Measurements from ENCODE around the gene BLVRB. TPM values are rescaled to one million over a fixed set of nuclear protein-coding genes. Genes with fewer than 3 reads are reported as not detected.
"Not testable (repeated sequence)": the region's sequence is repeated elsewhere in the genome, so short reads cannot be mapped to it uniquely, and the experiment has no call there.

Gene BLVRB
- total RNA-seq, 2 donors from 2014 or later: 79.8 to 109 TPM

GRCh38 chr19:40489882-40490230 lies 24.3 kb upstream of the BLVRB start:
- Histone ChIP-seq H3K4me3 (no peak overlapping the region), H3K4me1 (peaks cover 6% of the 10 kb centered on the region), H3K36me3 (replicated peaks in 1 of 2; ENCODE audit: insufficient read depth in 1 of 2, low read depth in 2 of 2) (no peaks in the 10 kb centered on the region), H3K27me3 (peaks cover 0 to 7% of the 10 kb centered on the region in 2 donors), H3K27ac (no peak overlapping the region), H3K9me3 (no peaks in the 10 kb centered on the region)
- intact Hi-C loops (cut with DNase I): no loop called here
- TF ChIP-seq POLR2A (IDR thresholded peaks at IDR 0.05): no peak
- no peak for TF ChIP-seq CTCF (IDR thresholded peaks at IDR 0.05)
- ATAC-seq (no peak), DNase-seq (no peak)
- 51 to 57% methylated on average over 14 to 22 of the region's 25 CpGs for WGBS, 2 donors

- Histone ChIP-seq H3K9me3 (no peaks in the 10 kb centered on the region), H3K27me3 (peaks cover 0 to 7% of the 10 kb centered on the region in 2 donors), H3K27ac (no peak overlapping the region), H3K4me1 (peaks cover 6% of the 10 kb centered on the region), H3K4me3 (no peak overlapping the region), H3K36me3 (replicated peaks in 1 of 2; ENCODE audit: insufficient read depth in 1 of 2, low read depth in 2 of 2) (no peaks in the 10 kb centered on the region)
- 72 to 90% methylated on average over 3 of the region's 3 CpGs for WGBS, 2 donors
- TF ChIP-seq CTCF (IDR thresholded peaks at IDR 0.05): no peak
- intact Hi-C loops (cut with DNase I): no loop called here
- ATAC-seq: no peak
- DNase-seq: no peak
These were observed 20.5 kb upstream of the BLVRB start for GRCh38 chr19:40486017-40486416.

GRCh38 chr19:40475878-40476644 lies 10.5 kb upstream of the BLVRB start:
- ATAC-seq; DNase-seq; H3K4me3 ChIP-seq; H3K9me3 ChIP-seq; H3K4me1 ChIP-seq; intact Hi-C loops (cut with DNase I); H3K27me3 ChIP-seq; H3K36me3 ChIP-seq (replicated peaks in 1 of 2; ENCODE audit: insufficient read depth in 1 of 2, low read depth in 2 of 2); H3K27ac ChIP-seq: not testable (repeated sequence)
- WGBS, 2 donors: 77 to 87% methylated on average over 13 to 15 of the region's 15 CpGs

GRCh38 chr19:40474737-40475136 lies 9.2 kb upstream of the BLVRB start:
- no peaks in the 10 kb centered on the region for H3K9me3 ChIP-seq
- no peak overlapping the region for H3K27ac ChIP-seq
- TF ChIP-seq POLR2A (IDR thresholded peaks at IDR 0.05) (no peak), CTCF (IDR thresholded peaks at IDR 0.05) (no peak)
- DNase-seq: no peak
- no peaks in the 10 kb centered on the region for H3K27me3 ChIP-seq
- intact Hi-C loops (cut with DNase I): no loop called here
- no peak overlapping the region for H3K4me3 ChIP-seq
- ATAC-seq: no peak
- whole genome bisulfite sequencing, 2 donors: 89% methylated on average over 4 of the region's 4 CpGs
- H3K36me3 ChIP-seq (replicated peaks in 1 of 2; ENCODE audit: insufficient read depth in 1 of 2, low read depth in 2 of 2): no peaks in the 10 kb centered on the region
- no peaks in the 10 kb centered on the region for H3K4me1 ChIP-seq

GRCh38 chr19:40472516-40472915 lies 7.0 kb upstream of the BLVRB start:
- 86 to 91% methylated on average over 10 to 13 of the region's 13 CpGs for WGBS, 2 donors

More at GRCh38 chr19:40472516-40472915, 7.0 kb upstream of the BLVRB start:
- ATAC-seq (no peak), DNase-seq (no peak)
- no peaks in the 10 kb centered on the region for H3K27me3 ChIP-seq
- peaks cover under 1% of the 10 kb centered on the region for H3K4me1 ChIP-seq
- TF ChIP-seq POLR2A (IDR thresholded peaks at IDR 0.05) (no peak), CTCF (IDR thresholded peaks at IDR 0.05) (no peak)
- H3K9me3 ChIP-seq: no peaks in the 10 kb centered on the region
- intact Hi-C loops (cut with DNase I): no loop called here
- no peaks in the 10 kb centered on the region for H3K36me3 ChIP-seq (replicated peaks in 1 of 2; ENCODE audit: insufficient read depth in 1 of 2, low read depth in 2 of 2)
- no peak overlapping the region for H3K27ac ChIP-seq
- no peak overlapping the region for H3K4me3 ChIP-seq
